ENCODE measurements around the gene CTSE. TPM values are rescaled to one million over a fixed set of nuclear protein-coding genes. Genes with fewer than 3 reads are reported as not detected.

The CTSE gene
- total RNA-seq, 1 donor from 2014 or later: not detected

DNA sequence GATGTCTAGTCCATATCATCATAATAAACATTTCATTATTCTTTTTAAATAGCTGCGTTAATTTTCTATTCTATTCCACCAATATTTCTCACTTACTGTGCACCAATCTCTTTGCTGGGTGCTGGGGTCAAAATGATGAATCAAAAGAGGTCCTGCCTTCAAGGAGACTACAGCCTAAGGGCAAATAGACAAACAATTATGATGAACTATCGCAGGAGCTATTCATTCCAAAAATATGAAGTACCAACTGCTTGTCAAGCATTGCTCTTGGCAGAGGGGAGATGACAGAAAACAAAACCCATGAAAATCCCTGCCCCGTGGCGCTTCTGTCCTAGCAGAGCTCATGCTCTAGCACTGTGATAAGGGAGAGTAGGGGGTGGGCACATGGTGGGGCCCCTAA is 51.6 kb downstream of the CTSE start:
- Mint-ChIP-seq H3K27ac (ENCODE audit: unreplicated experiment) (no peak overlapping the region), H3K4me1 (ENCODE audit: unreplicated experiment) (peaks cover 2% of the 10 kb centered on the region)
- no peak for DNase-seq (ENCODE audit: extremely low spot score, unreplicated experiment)

GRCh38 chr1:205971082-205971481 is 52.6 kb downstream of the CTSE start:
- Mint-ChIP-seq H3K36me3 (ENCODE audit: unreplicated experiment) (no peaks in the 10 kb centered on the region), H3K27ac (ENCODE audit: unreplicated experiment) (no peak overlapping the region), H3K4me1 (ENCODE audit: unreplicated experiment) (peaks cover 2% of the 10 kb centered on the region), H3K27me3 (ENCODE audit: unreplicated experiment) (no peaks in the 10 kb centered on the region), H3K4me3 (ENCODE audit: unreplicated experiment) (no peak overlapping the region), H3K9me3 (ENCODE audit: unreplicated experiment) (no peaks in the 10 kb centered on the region)
- TF ChIP-seq, protein P1, sequence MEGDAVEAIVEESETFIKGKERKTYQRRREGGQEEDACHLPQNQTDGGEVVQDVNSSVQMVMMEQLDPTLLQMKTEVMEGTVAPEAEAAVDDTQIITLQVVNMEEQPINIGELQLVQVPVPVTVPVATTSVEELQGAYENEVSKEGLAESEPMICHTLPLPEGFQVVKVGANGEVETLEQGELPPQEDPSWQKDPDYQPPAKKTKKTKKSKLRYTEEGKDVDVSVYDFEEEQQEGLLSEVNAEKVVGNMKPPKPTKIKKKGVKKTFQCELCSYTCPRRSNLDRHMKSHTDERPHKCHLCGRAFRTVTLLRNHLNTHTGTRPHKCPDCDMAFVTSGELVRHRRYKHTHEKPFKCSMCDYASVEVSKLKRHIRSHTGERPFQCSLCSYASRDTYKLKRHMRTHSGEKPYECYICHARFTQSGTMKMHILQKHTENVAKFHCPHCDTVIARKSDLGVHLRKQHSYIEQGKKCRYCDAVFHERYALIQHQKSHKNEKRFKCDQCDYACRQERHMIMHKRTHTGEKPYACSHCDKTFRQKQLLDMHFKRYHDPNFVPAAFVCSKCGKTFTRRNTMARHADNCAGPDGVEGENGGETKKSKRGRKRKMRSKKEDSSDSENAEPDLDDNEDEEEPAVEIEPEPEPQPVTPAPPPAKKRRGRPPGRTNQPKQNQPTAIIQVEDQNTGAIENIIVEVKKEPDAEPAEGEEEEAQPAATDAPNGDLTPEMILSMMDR (IDR thresholded peaks at IDR 0.05): no peak
- DNase-seq (ENCODE audit: extremely low spot score, unreplicated experiment): no peak

More for the DNA sequence above, 51.6 kb downstream of the CTSE start:
- Mint-ChIP-seq H3K36me3 (ENCODE audit: unreplicated experiment) (no peaks in the 10 kb centered on the region), H3K27me3 (ENCODE audit: unreplicated experiment) (no peaks in the 10 kb centered on the region), H3K4me3 (ENCODE audit: unreplicated experiment) (no peak overlapping the region), H3K9me3 (ENCODE audit: unreplicated experiment) (no peaks in the 10 kb centered on the region)
- TF ChIP-seq, protein P1 (IDR thresholded peaks at IDR 0.05): no peak

DNA sequence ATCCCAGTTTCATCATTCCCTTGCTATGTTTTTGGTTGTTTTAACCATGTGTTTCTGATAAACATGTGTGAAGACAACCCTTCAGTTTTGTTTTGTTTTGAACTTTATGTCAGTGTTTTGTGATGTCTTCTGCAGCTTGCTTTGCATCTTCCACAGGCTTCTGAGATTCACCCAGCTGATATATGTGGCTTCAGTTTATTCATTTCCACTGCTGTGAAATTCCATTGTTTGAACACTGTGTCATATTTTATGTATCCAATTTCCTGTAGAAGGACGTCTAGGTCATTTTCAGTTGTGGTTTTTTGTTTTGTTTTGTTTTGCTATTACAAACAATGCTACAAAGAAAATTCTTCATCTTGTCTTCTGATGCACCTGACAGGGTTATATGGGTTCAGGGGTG is 53.2 kb downstream of the CTSE start:
- H3K27me3 Mint-ChIP-seq (ENCODE audit: unreplicated experiment): no peaks in the 10 kb centered on the region
- H3K9me3 Mint-ChIP-seq (ENCODE audit: unreplicated experiment): no peaks in the 10 kb centered on the region
- H3K4me3 Mint-ChIP-seq (ENCODE audit: unreplicated experiment): no peak overlapping the region
- TF ChIP-seq, protein P1 (IDR thresholded peaks at IDR 0.05): no peak
- H3K4me1 Mint-ChIP-seq (ENCODE audit: unreplicated experiment): peaks cover 2% of the 10 kb centered on the region
- H3K27ac Mint-ChIP-seq (ENCODE audit: unreplicated experiment): no peak overlapping the region
- no peaks in the 10 kb centered on the region for H3K36me3 Mint-ChIP-seq (ENCODE audit: unreplicated experiment)
- DNase-seq (ENCODE audit: extremely low spot score, unreplicated experiment): no peak

DNA sequence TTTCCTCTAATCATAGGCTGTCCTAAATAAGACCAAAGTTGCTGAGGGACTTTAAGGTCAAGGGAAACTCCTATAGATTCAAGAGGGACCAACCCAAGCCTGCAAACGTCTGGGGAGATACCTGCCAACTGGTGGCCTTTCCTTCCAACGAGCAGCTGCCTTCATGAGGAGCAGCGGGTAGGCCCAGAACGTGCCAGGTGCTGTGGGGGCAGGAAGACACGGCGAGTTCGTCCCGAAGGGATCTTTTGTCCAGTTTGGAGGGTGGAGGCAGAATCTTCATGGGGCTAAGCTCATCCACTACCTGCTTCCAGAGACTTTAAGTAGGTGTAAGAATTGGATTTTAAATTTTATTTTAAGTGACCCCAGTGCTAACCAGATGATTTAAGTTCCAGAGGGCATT is 54.5 kb downstream of the CTSE start:
- Mint-ChIP-seq H3K27ac (ENCODE audit: unreplicated experiment) (no peak overlapping the region), H3K36me3 (ENCODE audit: unreplicated experiment) (no peaks in the 10 kb centered on the region), H3K4me1 (ENCODE audit: unreplicated experiment) (peaks cover 2% of the 10 kb centered on the region), H3K27me3 (ENCODE audit: unreplicated experiment) (peaks cover 2% of the 10 kb centered on the region), H3K9me3 (ENCODE audit: unreplicated experiment) (no peaks in the 10 kb centered on the region), H3K4me3 (ENCODE audit: unreplicated experiment) (no peak overlapping the region)
- TF ChIP-seq, protein P1 (IDR thresholded peaks at IDR 0.05): no peak
- DNase-seq (ENCODE audit: extremely low spot score, unreplicated experiment): no peak

GRCh38 chr1:205967554-205968335 is 56.0 kb downstream of the CTSE start:
- H3K27ac Mint-ChIP-seq (ENCODE audit: unreplicated experiment): no peak overlapping the region
- H3K27me3 Mint-ChIP-seq (ENCODE audit: unreplicated experiment): peaks cover 5% of the 10 kb centered on the region
- DNase-seq (ENCODE audit: extremely low spot score, unreplicated experiment): no peak
- no peaks in the 10 kb centered on the region for H3K36me3 Mint-ChIP-seq (ENCODE audit: unreplicated experiment)
- H3K4me1 Mint-ChIP-seq (ENCODE audit: unreplicated experiment): peaks cover 2% of the 10 kb centered on the region
- no peak overlapping the region for H3K4me3 Mint-ChIP-seq (ENCODE audit: unreplicated experiment)
- TF ChIP-seq, protein P1 (IDR thresholded peaks at IDR 0.05): no peak
- H3K9me3 Mint-ChIP-seq (ENCODE audit: unreplicated experiment): no peaks in the 10 kb centered on the region

Measured in osteocyte (in vitro differentiated cells).